DOHH2 (cell line): ENCODE measurements around the gene ZBTB22.
A peak's percentile ranks its signal among the peaks of the same experiment; 100 is the strongest.
"Not testable (repeated sequence)": the region's sequence is repeated elsewhere in the genome, so short reads cannot be mapped to it uniquely, and the experiment has no call there.

Source experiments
- H3F3A ChIP-seq: fragments of 200-600 bp; sonication (generic), shearing (Covaris generic); 2 replicates; pipeline ENCODE4 v1.6.0; 2016; ENCODE audit warnings: antibody characterized with exemption, mild to moderate bottlenecking; ENCODE audit not compliant: control insufficient read depth, insufficient read depth
- H3K27ac ChIP-seq: fragments of 200-600 bp; sonication (generic); 2 replicates; pipeline ENCODE4 v1.5.1; 2014; ENCODE audit warnings: low read depth, mild to moderate bottlenecking, low read length, moderate library complexity
- H3K27me3 ChIP-seq: fragments of 200-600 bp; sonication (generic); 2 replicates; pipeline ENCODE4 v1.6.1; 2014; ENCODE audit warnings: mild to moderate bottlenecking, low read length, mixed read lengths; ENCODE audit not compliant: control insufficient read depth
- H3K36me3 ChIP-seq: fragments of 200-600 bp; sonication (generic); 2 replicates; pipeline ENCODE4 v1.6.1; 2014; ENCODE audit warnings: mild to moderate bottlenecking, low read length, moderate library complexity, mixed read lengths; ENCODE audit not compliant: control insufficient read depth
- H3K4me1 ChIP-seq: fragments of 200-600 bp; sonication (generic); 2 replicates; pipeline ENCODE4 v1.6.1; 2014; ENCODE audit warnings: mild to moderate bottlenecking, low read length, mixed read lengths; ENCODE audit not compliant: control insufficient read depth
- H3K4me2 ChIP-seq: fragments of 200-600 bp; sonication (generic); 2 replicates; pipeline ENCODE4 v1.6.0; 2014; ENCODE audit warnings: mild to moderate bottlenecking, low read length, moderate library complexity
- H3K4me3 ChIP-seq: fragments of 200-600 bp; sonication (generic); 2 replicates; pipeline ENCODE4 v1.5.1; 2014; ENCODE audit warnings: mild to moderate bottlenecking, low read length, mixed read lengths
- H3K79me2 ChIP-seq: fragments of 200-600 bp; sonication (generic); 2 replicates; pipeline ENCODE4 v1.6.1; 2014; ENCODE audit warnings: mild to moderate bottlenecking, low read length, mixed read lengths; ENCODE audit not compliant: control insufficient read depth
- H3K9me2 ChIP-seq: fragments of 200-600 bp; sonication (generic); replicated peaks from 2 replicates; pipeline ENCODE4 v1.6.1; 2014; ENCODE audit warnings: mild to moderate bottlenecking, low read length, mixed read lengths; ENCODE audit not compliant: control insufficient read depth
- H3K9me3 ChIP-seq: fragments of 200-600 bp; sonication (generic); 2 replicates; pipeline ENCODE4 v1.6.1; 2014; ENCODE audit warnings: antibody characterized with exemption, low read length, mixed read lengths; ENCODE audit not compliant: control insufficient read depth, insufficient read depth
- H4K20me1 ChIP-seq: fragments of 200-600 bp; sonication (generic); 2 replicates; pipeline ENCODE4 v1.6.0; 2014; ENCODE audit warnings: low read depth, mild to moderate bottlenecking, antibody characterized with exemption, low read length, moderate library complexity; ENCODE audit not compliant: control insufficient read depth, insufficient read depth
- CTCF ChIP-seq: fragments of 200-600 bp; sonication (generic); IDR thresholded peaks from one replicate; pipeline ENCODE4 v1.5.1; 2014; ENCODE audit warnings: antibody characterized with exemption, mild to moderate bottlenecking, low read depth, low read length; ENCODE audit not compliant: poor library complexity, severe bottlenecking
- EZH2phosphoT487 ChIP-seq: fragments of 200-600 bp; sonication (generic); IDR thresholded peaks from 2 replicates; pipeline ENCODE4 v1.6.1; 2017; ENCODE audit warnings: borderline replicate concordance, mild to moderate bottlenecking, antibody characterized with exemption, low read length, moderate library complexity, mixed read lengths

ZBTB22 gene

GRCh38 chr6:33277663-33278391 is 39.7 kb downstream of the ZBTB22 start:
- no peak for TF ChIP-seq EZH2phosphoT487
- TF ChIP-seq CTCF: no peak
- H3K9me3 ChIP-seq: no peaks in the 10 kb centered on the region
- no peaks in the 10 kb centered on the region for H3K9me2 ChIP-seq
- H3F3A ChIP-seq: peaks cover 69% of the 10 kb centered on the region
- no peaks in the 10 kb centered on the region for H3K27me3 ChIP-seq
- H3K36me3 ChIP-seq: peaks cover 91% of the 10 kb centered on the region
- peak overlapping the region; percentile 99 for H3K4me2 ChIP-seq
- peaks cover 31% of the 10 kb centered on the region for H3K79me2 ChIP-seq
- peak overlapping the region; percentile 80 for H3K27ac ChIP-seq
- peaks cover 71% of the 10 kb centered on the region for H3K4me1 ChIP-seq
- H3K4me3 ChIP-seq: peak overlapping the region; percentile 93
- H4K20me1 ChIP-seq: peaks cover 24% of the 10 kb centered on the region

- Histone ChIP-seq H3F3A (peaks cover 74% of the 10 kb centered on the region), H3K9me2 (no peaks in the 10 kb centered on the region), H3K27me3 (no peaks in the 10 kb centered on the region), H3K79me2 (peaks cover 39% of the 10 kb centered on the region), H3K27ac (peak within 1 kb of the TSS; percentile 80), H3K9me3 (no peaks in the 10 kb centered on the region), H3K36me3 (peaks cover 91% of the 10 kb centered on the region), H4K20me1 (peaks cover 25% of the 10 kb centered on the region), H3K4me2 (peak within 1 kb of the TSS; percentile 99), H3K4me3 (peak within 1 kb of the TSS; percentile 93), H3K4me1 (peaks cover 71% of the 10 kb centered on the region)
- TF ChIP-seq CTCF: peak; percentile 40
- TF ChIP-seq EZH2phosphoT487: no peak
Measured at GRCh38 chr6:33276864-33277662, 40.5 kb downstream of the ZBTB22 start, which contains the start of gene B3GALT4. Gene B3GALT4, plus strand, starts transcription at chr6:33277123. Its CDS starts 297 bp downstream, at chr6:33277420.

GRCh38 chr6:33276581-33276863 is 41.0 kb downstream of the ZBTB22 start:
- H3K27ac ChIP-seq: peak overlapping the region; percentile 80
- peaks cover 75% of the 10 kb centered on the region for H3F3A ChIP-seq
- no peaks in the 10 kb centered on the region for H3K27me3 ChIP-seq
- peaks cover 71% of the 10 kb centered on the region for H3K4me1 ChIP-seq
- H3K79me2 ChIP-seq: peaks cover 44% of the 10 kb centered on the region
- no peaks in the 10 kb centered on the region for H3K9me3 ChIP-seq
- H3K4me3 ChIP-seq: peak overlapping the region; percentile 93
- H3K36me3 ChIP-seq: peaks cover 93% of the 10 kb centered on the region
- no peak for TF ChIP-seq EZH2phosphoT487
- no peak for TF ChIP-seq CTCF
- H4K20me1 ChIP-seq: peaks cover 25% of the 10 kb centered on the region
- no peaks in the 10 kb centered on the region for H3K9me2 ChIP-seq
- peak overlapping the region; percentile 99 for H3K4me2 ChIP-seq

- H3K9me2 ChIP-seq, H3K9me3 ChIP-seq, H3K27me3 ChIP-seq: not testable (repeated sequence)
- Histone ChIP-seq H3K27ac (peak overlapping the region; percentile 80), H4K20me1 (peaks cover 25% of the 10 kb centered on the region), H3K4me1 (peaks cover 71% of the 10 kb centered on the region), H3K36me3 (peaks cover 93% of the 10 kb centered on the region), H3K4me2 (peak overlapping the region; percentile 99), H3K79me2 (peaks cover 49% of the 10 kb centered on the region), H3F3A (peaks cover 75% of the 10 kb centered on the region), H3K4me3 (peak overlapping the region; percentile 93)
Measured at GRCh38 chr6:33275795-33276580, 41.6 kb downstream of the ZBTB22 start.
